ENCODE results near the gene TXNDC11.

Gene TXNDC11

GRCh38 chr16:11716336-11716735 lies 26.3 kb downstream of the TXNDC11 start:
- no peak for DNase-seq

- DNase-seq: no peak
Measured at GRCh38 chr16:11715246-11715947, 27.3 kb downstream of the TXNDC11 start.

- DNase-seq: no peak
Measured at GRCh38 chr16:11712122-11712521, 30.5 kb downstream of the TXNDC11 start.

GRCh38 chr16:11711662-11712061 lies 31.0 kb downstream of the TXNDC11 start:
- no peak for DNase-seq

GRCh38 chr16:11708421-11708820 lies 34.2 kb downstream of the TXNDC11 start:
- no peak for DNase-seq

GRCh38 chr16:11707679-11708197 lies 34.9 kb downstream of the TXNDC11 start:
- no peak for DNase-seq

- no peak for DNase-seq
Measured at GRCh38 chr16:11706180-11706742, 36.4 kb downstream of the TXNDC11 start.

GRCh38 chr16:11705311-11706025 lies 37.2 kb downstream of the TXNDC11 start:
- DNase-seq: no peak

GRCh38 chr16:11700264-11701029 lies 42.2 kb downstream of the TXNDC11 start:
- no peak for DNase-seq

GRCh38 chr16:11699234-11699894 lies 43.3 kb downstream of the TXNDC11 start:
- DNase-seq: no peak

GRCh38 chr16:11698271-11698689 lies 44.4 kb downstream of the TXNDC11 start:
- DNase-seq: no peak

- DNase-seq: no peak
Measured at GRCh38 chr16:11697319-11697718, 45.3 kb downstream of the TXNDC11 start.

GRCh38 chr16:11696266-11697012 lies 46.2 kb downstream of the TXNDC11 start:
- DNase-seq: no peak

- DNase-seq: no peak
Measured at GRCh38 chr16:11692651-11693050, 50.0 kb downstream of the TXNDC11 start.

- DNase-seq: no peak
Measured at GRCh38 chr16:11692171-11692570, 50.5 kb downstream of the TXNDC11 start.

- no peak for DNase-seq
Measured at GRCh38 chr16:11691771-11692170, 50.9 kb downstream of the TXNDC11 start.

GRCh38 chr16:11691235-11691634 lies 51.4 kb downstream of the TXNDC11 start:
- DNase-seq: no peak

GRCh38 chr16:11689031-11689840 lies 53.4 kb downstream of the TXNDC11 start:
- DNase-seq: no peak

- DNase-seq: no peak
Measured at GRCh38 chr16:11688520-11688886, 54.2 kb downstream of the TXNDC11 start.

GRCh38 chr16:11687601-11688519 lies 54.8 kb downstream of the TXNDC11 start:
- DNase-seq: no peak

Data from NCI-H526 treated with DMSO at 0.1 percent for 48 hours (cell line).